HG03039 (cell line): ENCODE measurements around the gene PGM2L1.
A peak's percentile ranks its signal among the peaks of the same experiment; 100 is the strongest.
"Not testable (repeated sequence)": the region's sequence is repeated elsewhere in the genome, so short reads cannot be mapped to it uniquely, and the experiment has no call there.

ENCODE experiments used
- ATAC-seq: cut with Tn5 transposase; IDR thresholded peaks from one replicate; pipeline ENCODE4 v1.9.1; 2021; ENCODE audit warnings: mild to moderate bottlenecking, moderate library complexity; ENCODE audit not compliant: unreplicated experiment

The PGM2L1 gene

GRCh38 chr11:74403607-74404321 is 5.5 kb upstream of the PGM2L1 start:
- ATAC-seq = no peak

GRCh38 chr11:74400606-74401005 is 2.4 kb upstream of the PGM2L1 start:
- no peak for ATAC-seq

- peak; percentile 2 for ATAC-seq
These were observed 561 bp downstream of the PGM2L1 start for GRCh38 chr11:74397501-74398243.

DNA sequence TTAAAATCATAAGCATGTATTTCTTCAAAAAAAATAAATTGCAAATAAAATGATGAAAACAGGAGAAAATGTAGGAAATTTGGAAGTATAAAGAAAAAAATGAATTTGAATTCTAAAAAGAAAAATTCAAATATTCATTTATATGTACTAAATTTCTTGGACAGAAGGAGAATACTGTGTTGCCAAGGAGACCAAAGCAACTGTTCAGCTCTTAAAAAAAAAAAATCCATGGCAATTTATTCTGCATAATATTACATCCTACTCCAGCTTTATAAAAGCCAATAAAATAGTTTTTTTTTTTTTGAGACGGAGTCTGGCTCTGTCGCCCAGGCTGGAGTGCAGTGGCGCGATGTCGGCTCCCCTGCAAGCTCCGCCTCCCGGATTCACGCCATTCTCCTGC is 6.0 kb downstream of the PGM2L1 start:
- ATAC-seq = no peak

- ATAC-seq = no peak
These were observed 7.0 kb downstream of the PGM2L1 start for GRCh38 chr11:74391193-74391592.

DNA sequence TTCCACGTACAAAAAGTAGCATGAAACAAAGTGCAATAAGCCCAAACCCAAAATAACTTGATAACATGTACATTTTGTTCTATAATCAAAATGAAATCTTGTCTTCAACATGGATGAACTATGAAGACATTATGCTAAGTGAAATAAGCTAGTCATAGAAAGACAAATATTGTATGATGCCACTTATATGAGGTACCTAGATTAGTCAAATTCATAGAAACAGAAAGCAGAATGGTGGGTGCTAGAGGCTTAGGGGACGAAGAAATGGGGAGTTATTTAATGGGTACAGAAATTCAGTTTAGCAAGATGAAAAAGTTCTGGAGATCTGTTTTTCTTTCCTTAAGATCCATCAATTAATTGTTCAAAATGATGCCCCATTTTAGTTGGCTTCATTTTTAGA is 7.5 kb downstream of the PGM2L1 start:
- no peak for ATAC-seq

- ATAC-seq = no peak
These were observed 9.4 kb downstream of the PGM2L1 start for GRCh38 chr11:74388678-74389327.

DNA sequence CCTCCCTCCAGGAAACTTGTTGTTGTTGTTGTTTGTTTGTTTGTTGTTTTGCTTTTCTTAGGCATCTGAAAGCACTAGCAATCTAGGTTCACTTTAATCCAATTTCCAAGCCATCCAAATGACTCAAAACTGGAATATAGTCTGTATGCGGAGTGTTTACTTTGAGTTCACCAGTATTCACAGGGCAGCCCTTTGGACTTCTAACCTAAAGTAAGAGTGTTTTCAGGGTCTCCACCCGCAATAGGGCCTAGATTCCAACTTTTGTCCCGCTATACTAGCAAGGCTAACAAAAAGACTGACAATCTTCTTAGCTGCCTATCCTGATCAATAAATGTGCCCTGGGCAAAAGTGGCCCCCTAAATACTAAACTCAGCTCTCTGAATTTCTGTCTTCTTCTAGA is 13.6 kb downstream of the PGM2L1 start:
- no peak for ATAC-seq

- ATAC-seq = no peak
These were observed 17.3 kb downstream of the PGM2L1 start for GRCh38 chr11:74380746-74381439.

DNA sequence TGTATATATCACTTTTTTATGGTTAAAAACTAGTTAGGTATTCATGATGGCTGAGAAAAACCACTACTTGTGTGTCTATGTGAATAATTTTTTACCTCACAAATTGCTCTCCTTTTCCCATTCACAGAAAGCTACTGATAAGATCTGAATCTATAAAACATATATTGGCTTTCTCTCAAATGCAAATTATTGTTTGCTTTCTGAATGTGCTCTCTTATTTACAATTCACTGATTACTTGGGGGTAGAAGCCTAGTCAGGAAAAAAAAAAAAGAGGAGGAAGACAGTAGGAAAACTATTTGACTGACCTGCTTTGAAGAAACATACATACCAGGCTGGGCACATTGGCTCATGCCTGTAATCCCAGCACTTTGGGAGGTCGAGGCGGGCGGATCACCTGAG is 20.5 kb downstream of the PGM2L1 start:
- no peak for ATAC-seq

DNA sequence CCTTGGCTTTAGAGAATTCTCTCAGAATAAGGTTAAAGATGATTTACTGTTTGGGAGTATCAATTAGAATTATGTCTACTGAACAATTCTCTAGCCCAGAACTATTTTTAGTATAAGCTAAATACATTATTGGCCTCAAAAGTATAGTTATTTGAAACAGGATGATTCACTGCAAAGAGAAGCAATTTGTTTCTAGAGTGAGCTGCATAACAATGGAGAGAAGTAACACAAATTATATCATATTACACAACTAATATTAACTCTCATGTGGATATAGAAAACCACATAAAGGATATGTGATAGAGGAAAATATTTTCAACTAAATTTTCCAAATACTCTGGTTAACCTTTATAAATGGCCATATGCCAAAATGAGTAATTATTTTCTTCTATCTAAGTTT is 24.9 kb downstream of the PGM2L1 start:
- no peak for ATAC-seq

- ATAC-seq = no peak
These were observed 26.8 kb downstream of the PGM2L1 start for GRCh38 chr11:74371269-74372052.

- no peak for ATAC-seq
These were observed 28.1 kb downstream of the PGM2L1 start for GRCh38 chr11:74370123-74370522.

DNA sequence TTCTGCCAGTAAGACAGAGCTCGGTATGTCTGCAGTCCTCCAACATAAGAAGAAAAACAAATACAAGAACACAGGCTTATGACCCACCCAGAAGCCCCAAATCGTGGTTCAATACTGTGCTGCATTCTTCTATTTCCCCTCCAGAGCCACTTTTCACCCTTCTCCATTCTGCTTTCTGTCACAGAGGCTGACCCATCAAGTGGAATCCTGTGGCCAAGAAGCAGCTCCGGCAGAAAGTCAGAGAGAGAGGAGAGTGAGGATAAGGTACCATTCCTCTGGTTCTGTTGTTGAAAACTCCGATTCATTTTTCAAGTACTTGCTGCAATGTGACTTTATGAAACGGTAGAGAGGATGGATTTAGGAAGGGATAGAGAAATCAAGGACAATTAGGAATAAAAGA is 30.4 kb downstream of the PGM2L1 start:
- no peak for ATAC-seq

- ATAC-seq = no peak
These were observed 31.7 kb downstream of the PGM2L1 start for GRCh38 chr11:74366576-74366975.

DNA sequence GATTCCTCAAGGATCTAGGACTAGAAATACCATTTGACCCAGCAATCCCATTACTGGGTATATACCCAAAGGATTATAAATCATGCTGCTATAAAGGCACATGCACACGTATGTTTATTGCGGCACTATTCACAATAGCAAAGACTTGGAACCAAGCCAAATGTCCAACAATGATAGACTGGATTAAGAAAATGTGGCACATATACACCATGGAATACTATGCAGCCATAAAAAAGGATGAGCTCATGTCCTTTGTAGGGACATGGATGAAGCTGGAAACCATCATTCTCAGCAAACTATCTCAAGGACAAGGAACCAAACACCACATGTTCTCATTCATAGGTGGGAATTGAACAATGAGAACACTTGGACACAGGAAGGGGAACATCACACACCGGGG is 32.4 kb downstream of the PGM2L1 start:
- not testable (repeated sequence) for ATAC-seq

DNA sequence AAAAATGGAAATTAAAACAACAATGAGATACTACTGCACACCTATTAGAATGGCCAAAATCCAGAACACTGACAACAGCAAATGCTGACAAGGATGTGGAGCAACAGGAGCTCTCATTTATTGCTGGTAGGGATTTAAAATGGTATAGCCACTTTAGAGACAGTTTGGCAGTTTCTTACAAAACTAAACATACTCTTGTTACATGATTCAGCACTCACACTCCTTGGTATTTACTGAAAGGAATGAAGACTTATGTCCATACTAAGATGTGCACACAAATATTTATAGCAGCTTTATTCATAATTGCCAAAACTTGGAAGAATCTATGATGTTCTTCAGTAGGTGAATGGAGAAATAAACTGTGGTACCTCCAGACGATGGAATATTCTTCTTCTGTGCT is 40.8 kb downstream of the PGM2L1 start:
- no peak for ATAC-seq

- no peak for ATAC-seq
These were observed 42.6 kb downstream of the PGM2L1 start for GRCh38 chr11:74355626-74356025.

DNA sequence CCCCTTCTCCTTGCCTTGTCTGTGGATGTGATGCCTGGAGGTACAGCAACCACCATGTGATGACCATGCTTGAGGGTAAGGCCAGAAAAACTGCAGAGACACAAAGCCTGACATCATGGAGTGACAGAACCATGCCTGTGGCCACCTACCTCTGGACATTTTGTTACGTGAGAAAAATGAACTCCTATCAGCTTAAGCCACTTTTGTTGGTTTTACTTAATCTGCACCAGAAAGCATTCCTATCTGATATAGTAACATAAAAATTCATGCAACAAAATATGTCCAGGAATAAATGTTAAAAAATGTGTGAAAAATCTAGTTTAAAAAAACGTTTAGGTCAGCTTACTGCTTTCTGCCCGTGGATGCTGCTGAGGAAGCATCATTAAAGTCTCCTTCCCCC is 44.2 kb downstream of the PGM2L1 start:
- no peak for ATAC-seq

DNA sequence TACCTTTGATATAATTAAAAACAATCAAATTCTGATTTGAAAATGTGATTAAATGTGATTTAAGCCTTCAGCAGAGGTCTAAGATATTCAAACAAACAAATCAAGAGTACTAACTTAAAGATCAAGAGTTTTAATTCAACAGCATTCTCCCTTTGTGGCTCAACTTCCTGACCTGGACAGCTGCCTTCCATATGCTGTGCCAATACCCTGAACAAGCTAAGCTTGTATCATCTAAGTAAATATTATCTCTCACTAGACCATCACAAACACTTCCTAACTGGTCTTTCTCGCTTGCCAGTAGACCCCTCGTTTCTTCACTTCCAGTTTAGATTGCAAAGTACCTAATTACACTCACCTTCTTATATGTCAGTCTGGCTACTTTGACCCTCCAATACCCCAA is 50.9 kb downstream of the PGM2L1 start:
- ATAC-seq = no peak

DNA sequence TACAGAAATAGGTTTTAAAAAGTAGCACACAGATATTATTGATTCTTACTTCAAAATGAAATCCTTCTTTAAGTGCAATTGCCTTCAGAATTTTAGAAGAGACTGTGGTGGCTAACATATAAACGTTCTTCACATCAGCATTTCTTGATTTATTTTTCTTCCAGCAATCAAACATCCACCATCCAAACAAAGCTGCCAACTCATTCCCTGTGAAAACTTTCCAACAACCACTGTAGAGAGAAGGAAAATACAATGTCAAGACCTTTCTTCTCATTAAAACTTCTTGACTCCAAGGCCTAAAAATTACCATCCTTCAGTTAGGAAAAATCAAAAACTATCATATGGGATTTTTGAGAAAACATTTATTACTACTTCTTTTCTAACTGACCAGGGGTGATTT is 52.8 kb downstream of the PGM2L1 start:
- no peak for ATAC-seq
